Mucosa of descending colon (tissue), 3 donors: ENCODE results near the gene MLPH. TPM values are rescaled to one million over a fixed set of nuclear protein-coding genes. Genes with fewer than 3 reads are reported as not detected.
A peak's percentile ranks its signal among the peaks of the same experiment; 100 is the strongest.

Source experiments
- ATAC-seq: fragments of 200-7000 bp; cut with Tn5 transposase; one replicate; pipeline ENCODE4 v1.9.1; 2020; ENCODE audit warnings: mild to moderate bottlenecking, moderate library complexity
- DNase-seq, 3 donors: peaks; one replicate each; pipeline ENCODE4 v3.0.0-alpha.2; 2020
- H3K36me3 ChIP-seq: fragments of 200-600 bp; one replicate; pipeline ENCODE4 v1.8.0; 2021; ENCODE audit warnings: low read depth, mild to moderate bottlenecking
- H3K4me1 ChIP-seq: fragments of 200-600 bp; one replicate; pipeline ENCODE4 v1.8.0; 2021; ENCODE audit warnings: low read depth, mild to moderate bottlenecking
- H3K4me3 ChIP-seq: fragments of 200-600 bp; one replicate; pipeline ENCODE4 v1.8.0; 2021; ENCODE audit warnings: mild to moderate bottlenecking
- H3K9me3 ChIP-seq: fragments of 200-600 bp; one replicate; pipeline ENCODE4 v1.8.0; 2021; ENCODE audit warnings: mild to moderate bottlenecking
- intact Hi-C, 2 donors: fragments of 100-400 bp; cut with DNase I in 1 of 2; cut with micrococcal nuclease in 1 of 2; formaldehyde crosslinking; loops; one replicate each; pipeline versions ENCODE4 v1.11.0 to v1.11.1; 2022; cut with DNase I, micrococcal nuclease
- total RNA-seq, 3 donors: library from RNA; stranded (reverse); fragmentation: NEBNext Ultra II Directional in 2 of 3; extraction: Animal tissue kit (Norgen Biotek cat#: 25700) in 2 of 3; gene quantifications; one replicate each; pipeline versions ENCODE4 v1.2.1 to v1.2.4, GENCODE V29; 2021 to 2023
- TF ChIP-seq, protein P1 (sequence below): fragments of 200-600 bp; IDR thresholded peaks from one replicate; pipeline ENCODE4 v1.8.0; 2022; ENCODE audit warnings: antibody characterized with exemption, mild to moderate bottlenecking
- donor health status: DM: no; HTN: no; CAD: no; lungs with moderate emphysema.
- donor health status: DM: no; HTN: no; CAD: no.
- donor health status: DM: no; HTN: yes; CAD: no.

Gene MLPH
- total RNA-seq, 3 donors from 2014 or later: 46.8 to 133 (median 121) TPM

GRCh38 chr2:237500681-237501424 is 13.8 kb downstream of the MLPH start:
- peaks cover 3% of the 10 kb centered on the region for H3K4me1 ChIP-seq
- no peak overlapping the region for H3K4me3 ChIP-seq
- ATAC-seq (peak; percentile 43), DNase-seq (no peak)
- H3K9me3 ChIP-seq: no peaks in the 10 kb centered on the region
- TF ChIP-seq, protein P1, sequence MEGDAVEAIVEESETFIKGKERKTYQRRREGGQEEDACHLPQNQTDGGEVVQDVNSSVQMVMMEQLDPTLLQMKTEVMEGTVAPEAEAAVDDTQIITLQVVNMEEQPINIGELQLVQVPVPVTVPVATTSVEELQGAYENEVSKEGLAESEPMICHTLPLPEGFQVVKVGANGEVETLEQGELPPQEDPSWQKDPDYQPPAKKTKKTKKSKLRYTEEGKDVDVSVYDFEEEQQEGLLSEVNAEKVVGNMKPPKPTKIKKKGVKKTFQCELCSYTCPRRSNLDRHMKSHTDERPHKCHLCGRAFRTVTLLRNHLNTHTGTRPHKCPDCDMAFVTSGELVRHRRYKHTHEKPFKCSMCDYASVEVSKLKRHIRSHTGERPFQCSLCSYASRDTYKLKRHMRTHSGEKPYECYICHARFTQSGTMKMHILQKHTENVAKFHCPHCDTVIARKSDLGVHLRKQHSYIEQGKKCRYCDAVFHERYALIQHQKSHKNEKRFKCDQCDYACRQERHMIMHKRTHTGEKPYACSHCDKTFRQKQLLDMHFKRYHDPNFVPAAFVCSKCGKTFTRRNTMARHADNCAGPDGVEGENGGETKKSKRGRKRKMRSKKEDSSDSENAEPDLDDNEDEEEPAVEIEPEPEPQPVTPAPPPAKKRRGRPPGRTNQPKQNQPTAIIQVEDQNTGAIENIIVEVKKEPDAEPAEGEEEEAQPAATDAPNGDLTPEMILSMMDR: no peak
- H3K36me3 ChIP-seq: no peaks in the 10 kb centered on the region
- intact Hi-C loops: no loop called here

DNA sequence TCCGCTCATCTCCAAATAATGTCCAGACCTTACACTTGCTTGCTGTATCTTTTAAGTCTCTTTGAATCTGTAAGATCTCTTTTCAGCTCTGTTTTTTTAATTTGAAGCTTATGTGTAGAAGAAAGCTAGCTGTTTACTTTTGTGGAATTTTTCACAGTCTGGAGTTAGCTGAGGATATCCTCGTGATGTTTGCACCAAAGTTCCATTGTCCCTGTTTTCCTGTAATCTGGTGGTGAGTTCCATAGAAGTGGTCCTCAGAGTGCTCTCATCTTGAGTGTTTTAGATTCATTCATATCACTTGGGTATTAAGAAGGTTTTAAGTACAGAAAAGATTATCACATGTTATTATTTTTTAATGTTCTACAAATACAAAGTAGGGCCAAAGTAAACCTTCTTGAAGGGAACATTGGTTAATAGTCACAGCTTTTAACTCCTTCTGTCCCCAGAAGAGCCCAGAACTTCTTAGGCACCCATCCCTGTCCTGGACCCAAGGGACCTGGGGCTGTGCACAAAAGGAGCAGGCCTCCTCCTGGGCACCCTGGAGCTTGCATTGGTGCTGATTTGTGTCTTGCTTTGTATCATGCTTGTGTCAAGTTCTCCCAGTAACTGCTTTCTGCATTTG is 15.0 kb downstream of the MLPH start:
- Histone ChIP-seq H3K9me3 (no peaks in the 10 kb centered on the region), H3K4me3 (no peak overlapping the region), H3K4me1 (peaks cover 3% of the 10 kb centered on the region), H3K36me3 (no peaks in the 10 kb centered on the region)
- DNase-seq: no peak
- ATAC-seq: peak; percentile 53
- TF ChIP-seq, protein P1: no peak
- intact Hi-C loops: no loop called here

DNA sequence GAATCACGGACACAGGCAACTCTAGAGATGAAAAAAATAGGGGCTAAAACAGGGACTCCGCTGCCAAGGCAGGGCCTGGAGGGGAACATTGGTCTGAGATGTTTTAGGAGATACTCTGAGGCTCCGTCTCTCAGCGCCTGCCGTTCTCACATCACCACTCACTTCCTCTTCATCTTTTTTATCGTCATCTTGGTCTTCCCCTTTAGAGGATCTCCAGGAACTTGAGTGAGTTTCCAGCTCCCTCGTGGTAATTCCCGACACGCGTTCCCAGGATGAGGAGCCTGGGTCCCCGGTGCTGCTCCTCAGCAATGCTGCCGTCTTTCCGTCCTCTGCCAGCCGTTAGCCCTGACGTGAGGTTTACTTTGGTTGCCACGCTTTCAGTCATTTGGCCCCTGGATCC is 16.1 kb downstream of the MLPH start:
- H3K36me3 ChIP-seq: no peaks in the 10 kb centered on the region
- H3K9me3 ChIP-seq: no peaks in the 10 kb centered on the region
- DNase-seq (no peak), ATAC-seq (no peak)
- TF ChIP-seq, protein P1: no peak
- H3K4me3 ChIP-seq: no peak overlapping the region
- H3K4me1 ChIP-seq: peaks cover 5% of the 10 kb centered on the region
- intact Hi-C loops: no loop called here

GRCh38 chr2:237505188-237505939 is 18.3 kb downstream of the MLPH start:
- no peak for ATAC-seq
- peaks cover 19% of the 10 kb centered on the region for H3K4me1 ChIP-seq
- DNase-seq: no peak

GRCh38 chr2:237507512-237507911 is 20.5 kb downstream of the MLPH start:
- Histone ChIP-seq H3K9me3 (no peaks in the 10 kb centered on the region), H3K4me1 (peaks cover 21% of the 10 kb centered on the region), H3K36me3 (no peaks in the 10 kb centered on the region), H3K4me3 (no peak overlapping the region)
- TF ChIP-seq, protein P1: no peak
- DNase-seq (no peak), ATAC-seq (peak; percentile 8)
- intact Hi-C loops: no loop called here

More at GRCh38 chr2:237505188-237505939, 18.3 kb downstream of the MLPH start:
- intact Hi-C loops: no loop called here
- Histone ChIP-seq H3K9me3 (no peaks in the 10 kb centered on the region), H3K4me3 (no peak overlapping the region), H3K36me3 (no peaks in the 10 kb centered on the region)
- TF ChIP-seq, protein P1: no peak
